ENCODE measurements around the gene SSNA1. TPM values are rescaled to one million over a fixed set of nuclear protein-coding genes. Genes with fewer than 3 reads are reported as not detected.

The SSNA1 gene
- total and polyA plus RNA-seq, 7 donors, result 39.6 to 122 (median 93.2) TPM

GRCh38 chr9:137200311-137201204 is 12.1 kb downstream of the SSNA1 start, which contains the start of gene TPRN:
TPRN (minus strand) TSS chr9:137200741; CDS start chr9:137200711, 30 bp downstream.
- H3K9me3 ChIP-seq, result no peaks in the 10 kb centered on the region
- DNase-seq, result peak; percentile 100
- intact Hi-C loops (cut with DNase I), result loop anchor here (1.0 to 2.0 kb wide), 2 partner anchors 23 to 40 kb away; partner anchors contain the start of gene TUBB4B
- WGBS, 2 donors, result 0 to 1% methylated on average over 118 of the region's 118 CpGs
- no peaks in the 10 kb centered on the region for H3K36me3 ChIP-seq
- TF ChIP-seq POLR2AphosphoS5 (IDR thresholded peaks at IDR 0.05) (peak; percentile 52 to 84 (median 74)), POLR2A (IDR thresholded peaks at IDR 0.05) (peak; percentile 39 to 53), EP300 (IDR thresholded peaks at IDR 0.05) (no peak), CTCF (IDR thresholded peaks at IDR 0.05) (no peak)
- H3K4me1 ChIP-seq, result peaks cover 0 to 68% (median 66%) of the 10 kb centered on the region in 4 donors
- H3K27ac ChIP-seq, result peak within 1 kb of the TSS; percentile 78 to 84 (median 82)
- peak within 1 kb of the TSS; percentile 54 to 67 (median 66) for H3K4me3 ChIP-seq
- no peaks in the 10 kb centered on the region for H3K27me3 ChIP-seq

GRCh38 chr9:137201205-137201868 is 12.9 kb downstream of the SSNA1 start:
- H3K27ac ChIP-seq, result peak overlapping the region; percentile 78 to 84 (median 82)
- WGBS, 2 donors, result 16 to 26% methylated on average over 23 of the region's 23 CpGs
- no peaks in the 10 kb centered on the region for H3K27me3 ChIP-seq
- no peaks in the 10 kb centered on the region for H3K9me3 ChIP-seq
- no peaks in the 10 kb centered on the region for H3K36me3 ChIP-seq
- H3K4me1 ChIP-seq, result peaks cover 0 to 74% (median 71%) of the 10 kb centered on the region in 4 donors
- TF ChIP-seq POLR2AphosphoS5 (IDR thresholded peaks at IDR 0.05) (no peak), POLR2A (IDR thresholded peaks at IDR 0.05) (no peak), CTCF (IDR thresholded peaks at IDR 0.05) (no peak), EP300 (IDR thresholded peaks at IDR 0.05) (no peak)
- peak overlapping the region; percentile 54 to 67 (median 66) for H3K4me3 ChIP-seq
- intact Hi-C loops (cut with DNase I), result loop anchor here (1.0 to 2.0 kb wide), 2 partner anchors 22 to 39 kb away; partner anchors contain the start of gene TUBB4B
- no peak for DNase-seq

- Histone ChIP-seq H3K36me3 (peaks cover 0 to 3% (median 0%) of the 10 kb centered on the region in 4 donors), H3K27me3 (no peaks in the 10 kb centered on the region), H3K4me3 (no peak overlapping the region), H3K9me3 (no peaks in the 10 kb centered on the region), H3K27ac (no peak overlapping the region), H3K4me1 (peaks cover 0 to 77% (median 73%) of the 10 kb centered on the region in 4 donors)
- DNase-seq, result no peak
- intact Hi-C loops (cut with DNase I), result no loop called here
- WGBS, 2 donors, result 83 to 91% methylated on average over 8 of the region's 8 CpGs
- TF ChIP-seq CTCF (IDR thresholded peaks at IDR 0.05) (no peak), EP300 (IDR thresholded peaks at IDR 0.05) (no peak), POLR2AphosphoS5 (IDR thresholded peaks at IDR 0.05) (no peak), POLR2A (IDR thresholded peaks at IDR 0.05) (no peak)
Observed at GRCh38 chr9:137202966-137203365, 14.5 kb downstream of the SSNA1 start.

DNA sequence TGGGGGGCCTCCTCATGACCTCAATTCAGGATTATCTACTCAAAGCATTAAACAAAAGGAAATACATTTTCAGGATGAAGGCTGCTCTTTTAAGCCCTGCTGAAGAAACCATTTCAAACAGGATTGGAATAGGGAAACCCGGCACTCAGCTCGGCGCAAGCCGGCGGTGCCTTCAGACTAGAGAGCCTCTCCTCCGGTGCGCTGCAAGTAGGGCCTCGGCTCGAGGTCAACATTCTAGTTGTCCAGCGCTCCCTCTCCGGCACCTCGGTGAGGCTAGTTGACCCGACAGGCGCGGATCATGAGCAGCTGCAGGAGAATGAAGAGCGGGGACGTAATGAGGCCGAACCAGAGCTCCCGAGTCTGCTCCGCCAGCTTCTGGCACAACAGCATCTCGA is 16.3 kb downstream of the SSNA1 start:
- no peak for TF ChIP-seq POLR2A (IDR thresholded peaks at IDR 0.05)
- TF ChIP-seq EP300 (IDR thresholded peaks at IDR 0.05), result no peak
- TF ChIP-seq CTCF (IDR thresholded peaks at IDR 0.05), result no peak
- no peak for TF ChIP-seq POLR2AphosphoS5 (IDR thresholded peaks at IDR 0.05)
- peak overlapping the region; percentile 66 to 99 (median 88) for H3K4me3 ChIP-seq
- H3K36me3 ChIP-seq, result peaks cover 0 to 8% (median 0%) of the 10 kb centered on the region in 4 donors
- H3K27me3 ChIP-seq, result no peaks in the 10 kb centered on the region
- H3K4me1 ChIP-seq, result peaks cover 0 to 59% (median 56%) of the 10 kb centered on the region in 4 donors
- intact Hi-C loops (cut with DNase I), result loop anchor here (2.0 to 5.0 kb wide), 2 partner anchors 16 to 48 kb away; partner anchors contain the start of genes ANAPC2, SSNA1 and STPG3
- H3K9me3 ChIP-seq, result no peaks in the 10 kb centered on the region
- WGBS, 2 donors, result 4 to 16% methylated on average over 21 of the region's 21 CpGs
- DNase-seq, result no peak
- H3K27ac ChIP-seq, result peak overlapping the region; percentile 79 to 90 (median 86)
